Measurements from ENCODE around the gene DIRAS3.

Gene DIRAS3

GRCh38 chr1:68028566-68028965 is 21.9 kb downstream of the DIRAS3 start:
- Histone ChIP-seq H4K20me1 (ENCODE audit: control insufficient read depth, insufficient read depth, low read depth, low read length) (no peaks in the 10 kb centered on the region), H3K79me2 (ENCODE audit: control insufficient read depth, low read length) (no peaks in the 10 kb centered on the region), H3K36me3 (ENCODE audit: control insufficient read depth, low read length) (no peaks in the 10 kb centered on the region), H3K9me3 (ENCODE audit: control insufficient read depth, insufficient read depth, low read length) (no peaks in the 10 kb centered on the region), H3F3A (ENCODE audit: control insufficient read depth, insufficient read depth) (no peaks in the 10 kb centered on the region), H3K4me2 (ENCODE audit: low read length) (no peak overlapping the region), H3K9me2 (replicated peaks; ENCODE audit: control insufficient read depth, low read length) (no peaks in the 10 kb centered on the region), H3K27ac (ENCODE audit: low read depth, low read length) (no peak overlapping the region), H3K27me3 (ENCODE audit: control insufficient read depth, low read length) (no peaks in the 10 kb centered on the region), H3K4me1 (ENCODE audit: control insufficient read depth, low read length) (no peaks in the 10 kb centered on the region), H3K4me3 (ENCODE audit: low read length) (no peak overlapping the region)
- TF ChIP-seq, protein P1, sequence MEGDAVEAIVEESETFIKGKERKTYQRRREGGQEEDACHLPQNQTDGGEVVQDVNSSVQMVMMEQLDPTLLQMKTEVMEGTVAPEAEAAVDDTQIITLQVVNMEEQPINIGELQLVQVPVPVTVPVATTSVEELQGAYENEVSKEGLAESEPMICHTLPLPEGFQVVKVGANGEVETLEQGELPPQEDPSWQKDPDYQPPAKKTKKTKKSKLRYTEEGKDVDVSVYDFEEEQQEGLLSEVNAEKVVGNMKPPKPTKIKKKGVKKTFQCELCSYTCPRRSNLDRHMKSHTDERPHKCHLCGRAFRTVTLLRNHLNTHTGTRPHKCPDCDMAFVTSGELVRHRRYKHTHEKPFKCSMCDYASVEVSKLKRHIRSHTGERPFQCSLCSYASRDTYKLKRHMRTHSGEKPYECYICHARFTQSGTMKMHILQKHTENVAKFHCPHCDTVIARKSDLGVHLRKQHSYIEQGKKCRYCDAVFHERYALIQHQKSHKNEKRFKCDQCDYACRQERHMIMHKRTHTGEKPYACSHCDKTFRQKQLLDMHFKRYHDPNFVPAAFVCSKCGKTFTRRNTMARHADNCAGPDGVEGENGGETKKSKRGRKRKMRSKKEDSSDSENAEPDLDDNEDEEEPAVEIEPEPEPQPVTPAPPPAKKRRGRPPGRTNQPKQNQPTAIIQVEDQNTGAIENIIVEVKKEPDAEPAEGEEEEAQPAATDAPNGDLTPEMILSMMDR (IDR thresholded peaks at IDR 0.05; ENCODE audit: low read depth, low read length, poor library complexity, severe bottlenecking) = no peak
- no peak for TF ChIP-seq EZH2phosphoT487 (IDR thresholded peaks at IDR 0.05; ENCODE audit: borderline replicate concordance, low read length)

GRCh38 chr1:68024635-68025338 is 25.6 kb downstream of the DIRAS3 start:
- H3K9me3 ChIP-seq (ENCODE audit: control insufficient read depth, insufficient read depth, low read length) = no peaks in the 10 kb centered on the region
- no peak overlapping the region for H3K27ac ChIP-seq (ENCODE audit: low read depth, low read length)
- no peaks in the 10 kb centered on the region for H3K36me3 ChIP-seq (ENCODE audit: control insufficient read depth, low read length)
- no peaks in the 10 kb centered on the region for H3K4me1 ChIP-seq (ENCODE audit: control insufficient read depth, low read length)
- no peaks in the 10 kb centered on the region for H4K20me1 ChIP-seq (ENCODE audit: control insufficient read depth, insufficient read depth, low read depth, low read length)
- TF ChIP-seq EZH2phosphoT487 (IDR thresholded peaks at IDR 0.05; ENCODE audit: borderline replicate concordance, low read length) = no peak
- TF ChIP-seq, protein P1 (IDR thresholded peaks at IDR 0.05; ENCODE audit: low read depth, low read length, poor library complexity, severe bottlenecking) = no peak
- H3K4me3 ChIP-seq (ENCODE audit: low read length) = no peak overlapping the region
- H3K27me3 ChIP-seq (ENCODE audit: control insufficient read depth, low read length) = no peaks in the 10 kb centered on the region
- no peaks in the 10 kb centered on the region for H3F3A ChIP-seq (ENCODE audit: control insufficient read depth, insufficient read depth)
- no peak overlapping the region for H3K4me2 ChIP-seq (ENCODE audit: low read length)
- no peaks in the 10 kb centered on the region for H3K9me2 ChIP-seq (replicated peaks; ENCODE audit: control insufficient read depth, low read length)
- H3K79me2 ChIP-seq (ENCODE audit: control insufficient read depth, low read length) = no peaks in the 10 kb centered on the region

DNA sequence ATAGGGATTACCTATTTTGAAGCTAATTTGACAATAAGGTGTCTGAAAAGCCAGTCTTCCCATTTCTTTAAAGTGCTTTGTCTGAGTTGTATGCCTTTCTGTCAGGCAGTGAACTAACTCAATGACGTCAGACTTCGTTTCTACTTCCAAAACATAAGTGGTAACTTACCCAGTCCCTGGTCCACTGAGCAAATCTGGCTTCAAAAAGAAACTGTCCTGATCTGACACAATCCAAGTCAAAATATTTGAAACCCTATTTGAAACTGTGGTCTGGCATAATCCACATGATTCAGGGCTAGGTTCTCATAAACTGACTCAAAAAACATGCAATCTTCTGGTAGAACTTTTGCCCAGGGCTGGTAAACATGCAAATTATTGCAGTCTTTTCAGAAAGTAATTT is 34.0 kb downstream of the DIRAS3 start:
- Histone ChIP-seq H3K4me3 (ENCODE audit: low read length) (no peak overlapping the region), H3K4me1 (ENCODE audit: control insufficient read depth, low read length) (no peaks in the 10 kb centered on the region), H3K4me2 (ENCODE audit: low read length) (no peak overlapping the region), H3K9me2 (replicated peaks; ENCODE audit: control insufficient read depth, low read length) (no peaks in the 10 kb centered on the region), H3K79me2 (ENCODE audit: control insufficient read depth, low read length) (no peaks in the 10 kb centered on the region), H3F3A (ENCODE audit: control insufficient read depth, insufficient read depth) (no peaks in the 10 kb centered on the region), H3K36me3 (ENCODE audit: control insufficient read depth, low read length) (no peaks in the 10 kb centered on the region), H3K27ac (ENCODE audit: low read depth, low read length) (no peak overlapping the region), H3K27me3 (ENCODE audit: control insufficient read depth, low read length) (no peaks in the 10 kb centered on the region), H4K20me1 (ENCODE audit: control insufficient read depth, insufficient read depth, low read depth, low read length) (no peaks in the 10 kb centered on the region), H3K9me3 (ENCODE audit: control insufficient read depth, insufficient read depth, low read length) (no peaks in the 10 kb centered on the region)
- TF ChIP-seq, protein P1 (IDR thresholded peaks at IDR 0.05; ENCODE audit: low read depth, low read length, poor library complexity, severe bottlenecking) = no peak
- no peak for TF ChIP-seq EZH2phosphoT487 (IDR thresholded peaks at IDR 0.05; ENCODE audit: borderline replicate concordance, low read length)

Data from DOHH2 (cell line).